HEK293T (cell line): ENCODE results near the gene POU6F2.

Experiments used
- CTCF ChIA-PET: fragments of 350-600 bp; formaldehyde crosslinking; extraction: SDS; loops from one replicate; lab custom pipeline; 2021; ENCODE audit warnings: antibody characterized with exemption, inconsistent platforms; lab: Yijun Ruan, JAX
- POLR2A ChIA-PET: fragments of 350-600 bp; formaldehyde crosslinking; extraction: SDS; loops from one replicate; lab custom pipeline; 2020; ENCODE audit warnings: antibody characterized with exemption, inconsistent platforms; lab: Yijun Ruan, JAX
- DNase-seq: peaks from one replicate; pipeline ENCODE4 v3.0.0; 2012; ENCODE audit warnings: mixed read lengths; ENCODE audit errors: extremely low spot score
- ARNT ChIP-seq: fragments of 450-650 bp; IDR thresholded peaks from 2 replicates; pipeline ENCODE4 v1.6.1; 2017; ENCODE audit warnings: mild to moderate bottlenecking
- BHLHE40 ChIP-seq: fragments of 450-650 bp; IDR thresholded peaks from 2 replicates; pipeline ENCODE4 v1.6.1; 2016; ENCODE audit warnings: mild to moderate bottlenecking, moderate library complexity, borderline replicate concordance
- CTBP1 ChIP-seq: fragments of 450-650 bp; IDR thresholded peaks from 2 replicates; pipeline ENCODE4 v1.6.1; 2016; ENCODE audit warnings: borderline replicate concordance
- ELF4 ChIP-seq: fragments of 450-650 bp; IDR thresholded peaks from 2 replicates; pipeline ENCODE4 v1.6.1; 2017; ENCODE audit warnings: antibody characterized with exemption
- FOXA1 ChIP-seq: fragments of 450-650 bp; IDR thresholded peaks from 2 replicates; pipeline ENCODE4 v1.6.1; 2016; ENCODE audit warnings: mild to moderate bottlenecking
- FOXK2 ChIP-seq: fragments of 450-650 bp; IDR thresholded peaks from 2 replicates; pipeline ENCODE4 v1.6.1; 2016; ENCODE audit warnings: mild to moderate bottlenecking
- FOXM1 ChIP-seq: fragments of 450-650 bp; IDR thresholded peaks from 2 replicates; pipeline ENCODE4 v1.6.1; 2017; ENCODE audit warnings: mild to moderate bottlenecking, borderline replicate concordance
- HDGF ChIP-seq: fragments of 450-650 bp; IDR thresholded peaks from 2 replicates; pipeline ENCODE4 v1.6.1; 2017; ENCODE audit warnings: antibody characterized with exemption, borderline replicate concordance
- L3MBTL2 ChIP-seq: fragments of 450-650 bp; conservative IDR thresholded peaks from 2 replicates; pipeline ENCODE4 v1.6.1; 2016; ENCODE audit warnings: mild to moderate bottlenecking
- LEF1 ChIP-seq: fragments of 450-650 bp; IDR thresholded peaks from 2 replicates; pipeline ENCODE4 v1.6.1; 2017; ENCODE audit warnings: mild to moderate bottlenecking, borderline replicate concordance
- NFRKB ChIP-seq: fragments of 450-650 bp; IDR thresholded peaks from 2 replicates; pipeline ENCODE4 v1.6.1; 2016; ENCODE audit warnings: mild to moderate bottlenecking, moderate library complexity
- PKNOX1 ChIP-seq: fragments of 450-650 bp; IDR thresholded peaks from 2 replicates; pipeline ENCODE4 v1.6.1; 2016
- SP1 ChIP-seq: fragments of 450-650 bp; IDR thresholded peaks from 2 replicates; pipeline ENCODE4 v1.6.1; 2017
- SUZ12 ChIP-seq: fragments of 450-650 bp; IDR thresholded peaks from 2 replicates; pipeline ENCODE4 v1.6.1; 2016; ENCODE audit warnings: mild to moderate bottlenecking
- TARDBP ChIP-seq: fragments of 450-650 bp; IDR thresholded peaks from 2 replicates; pipeline ENCODE4 v1.6.1; 2016
- ZNF384 ChIP-seq: fragments of 450-650 bp; IDR thresholded peaks from 2 replicates; pipeline ENCODE4 v1.6.1; 2016

Gene POU6F2

GRCh38 chr7:39105720-39106119 lies 128.0 kb downstream of the POU6F2 start:
- CTCF ChIA-PET = no interaction called here
- POLR2A ChIA-PET = no interaction called here
- TF ChIP-seq FOXM1 (no peak), LEF1 (no peak), PKNOX1 (no peak), ELF4 (no peak), ZNF384 (no peak)
- no peak for DNase-seq

GRCh38 chr7:39125846-39126245 lies 148.1 kb downstream of the POU6F2 start:
- POLR2A ChIA-PET = no interaction called here
- no peak for DNase-seq
- CTCF ChIA-PET = no interaction called here
- no peak for TF ChIP-seq HDGF
- TF ChIP-seq TARDBP = no peak
- TF ChIP-seq FOXK2 = no peak

- POLR2A ChIA-PET = no interaction called here
- CTCF ChIA-PET = interaction anchor here (0.6 kb wide), 1 partner anchor 52 kb away, joined by 3 read pairs; no protein-coding TSS in a partner anchor
- no peak for DNase-seq
- TF ChIP-seq FOXM1 (no peak), LEF1 (no peak), SP1 (no peak), SUZ12 (no peak)
Observed at GRCh38 chr7:39127058-39127457, 149.3 kb downstream of the POU6F2 start.

GRCh38 chr7:39128287-39128843 lies 150.7 kb downstream of the POU6F2 start:
- CTCF ChIA-PET = no interaction called here
- no peak for DNase-seq
- POLR2A ChIA-PET = no interaction called here
- TF ChIP-seq HDGF (no peak), PKNOX1 (no peak), LEF1 (no peak), ARNT (no peak), ZNF384 (no peak), NFRKB (no peak), FOXK2 (no peak), SUZ12 (no peak), ELF4 (no peak), FOXM1 (no peak), FOXA1 (no peak), SP1 (no peak), CTBP1 (no peak), L3MBTL2 (no peak), BHLHE40 (no peak), TARDBP (no peak)

- CTCF ChIA-PET = no interaction called here
- DNase-seq = no peak
- TF ChIP-seq HDGF (no peak), ARNT (no peak), SUZ12 (no peak), FOXA1 (no peak)
- POLR2A ChIA-PET = no interaction called here
Observed at GRCh38 chr7:39130274-39130673, 152.6 kb downstream of the POU6F2 start.

GRCh38 chr7:39130857-39131526 lies 153.3 kb downstream of the POU6F2 start:
- DNase-seq = no peak
- CTCF ChIA-PET = no interaction called here
- TF ChIP-seq HDGF (no peak), ZNF384 (no peak), FOXA1 (no peak), TARDBP (no peak), PKNOX1 (no peak), ARNT (no peak), FOXK2 (no peak), L3MBTL2 (no peak), CTBP1 (no peak)
- POLR2A ChIA-PET = no interaction called here

- no peak for DNase-seq
- TF ChIP-seq LEF1 (no peak), ARNT (no peak), FOXA1 (no peak), ZNF384 (no peak), HDGF (no peak), TARDBP (no peak), ELF4 (no peak)
- CTCF ChIA-PET = no interaction called here
- POLR2A ChIA-PET = no interaction called here
Observed at GRCh38 chr7:39132306-39132705, 154.6 kb downstream of the POU6F2 start.
